Nucleus accumbens (tissue), 56 donors: ENCODE data around the gene CKMT2.

Experiments used
- DNase-seq, 56 donors: peaks; one replicate each; lab custom pipeline; 2025; lab: John Stamatoyannopoulos, UW

CKMT2 gene

DNA sequence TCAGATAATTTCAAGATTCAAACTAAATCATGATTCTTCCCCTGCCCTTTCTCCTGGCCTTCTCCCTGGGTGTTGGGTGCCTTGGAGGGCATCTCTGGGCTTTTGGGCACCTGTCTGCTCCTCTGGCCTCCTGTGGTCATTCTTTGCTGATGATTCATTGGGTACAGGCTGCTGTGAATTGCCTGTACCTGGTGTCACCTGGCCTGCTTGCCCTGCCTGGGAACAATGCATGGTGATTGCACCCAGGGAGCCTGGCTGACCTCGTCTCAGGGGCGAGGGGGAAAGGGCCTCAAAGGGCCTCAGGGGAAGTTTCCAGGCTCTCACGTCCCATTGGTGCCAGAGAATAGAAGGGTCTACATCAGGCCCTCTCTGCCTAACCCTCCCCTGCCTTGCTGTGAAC lies 20.1 kb upstream of the CKMT2 start:
- no peak for DNase-seq

DNA sequence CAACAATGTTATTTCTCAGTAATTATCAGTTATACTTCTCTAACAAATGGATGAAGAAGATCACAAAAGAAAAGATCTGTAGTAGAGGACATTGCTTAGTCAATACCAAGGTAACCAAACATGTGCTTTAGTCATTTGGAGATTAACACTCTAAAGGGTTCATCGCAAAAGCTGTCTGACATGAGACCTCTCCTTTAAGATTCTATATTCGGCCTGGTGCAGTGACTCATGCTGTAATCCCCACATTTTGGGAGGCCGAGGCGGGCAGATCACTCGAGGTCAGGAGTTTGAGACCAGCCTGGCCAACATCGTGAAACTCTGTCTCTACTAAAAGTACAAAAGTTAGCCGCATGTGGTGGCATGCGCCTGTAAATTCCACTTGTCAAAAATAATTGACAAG lies 18.3 kb upstream of the CKMT2 start:
- DNase-seq, result no peak

DNA sequence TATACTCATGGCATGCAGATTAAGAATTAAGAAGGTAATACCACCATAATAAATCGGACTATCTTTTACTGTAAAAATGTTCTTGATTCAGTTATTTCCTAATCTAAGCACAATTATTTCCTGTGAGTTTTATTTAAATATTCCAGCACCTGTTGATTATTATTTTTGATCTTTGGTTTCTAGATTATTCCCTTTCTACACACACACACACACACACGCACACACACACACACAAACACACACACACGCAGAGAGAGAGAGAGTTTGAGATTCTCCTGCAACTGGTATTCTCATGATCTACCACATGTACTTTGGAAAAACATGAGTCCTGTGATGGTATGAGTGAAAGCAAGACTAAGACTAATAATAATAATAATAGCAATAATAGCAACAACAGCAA lies 17.0 kb upstream of the CKMT2 start:
- DNase-seq, result no peak

- DNase-seq, result no peak
These were observed 13.7 kb upstream of the CKMT2 start for GRCh38 chr5:81219389-81219788.

GRCh38 chr5:81222285-81222684 lies 10.8 kb upstream of the CKMT2 start:
- DNase-seq, result no peak

DNA sequence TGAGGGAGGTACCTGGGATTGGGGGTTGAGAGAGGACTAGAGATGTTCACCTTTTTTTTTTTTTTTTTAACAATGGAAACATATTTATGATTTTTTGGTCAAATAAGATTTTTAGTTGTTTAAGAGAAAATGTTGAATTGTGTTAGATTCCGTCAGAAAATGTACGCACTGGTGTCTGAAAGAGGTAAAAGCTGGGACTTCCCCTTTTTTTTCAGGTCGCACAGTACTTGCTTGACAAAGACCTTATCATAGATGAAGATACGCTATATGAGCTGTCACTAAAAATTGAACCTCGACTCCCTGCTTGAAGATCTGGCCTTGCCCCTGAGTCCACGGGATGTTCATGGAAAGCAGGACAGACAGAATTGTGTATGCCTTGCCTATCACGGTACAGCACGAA lies 7.7 kb upstream of the CKMT2 start:
- no peak for DNase-seq

DNA sequence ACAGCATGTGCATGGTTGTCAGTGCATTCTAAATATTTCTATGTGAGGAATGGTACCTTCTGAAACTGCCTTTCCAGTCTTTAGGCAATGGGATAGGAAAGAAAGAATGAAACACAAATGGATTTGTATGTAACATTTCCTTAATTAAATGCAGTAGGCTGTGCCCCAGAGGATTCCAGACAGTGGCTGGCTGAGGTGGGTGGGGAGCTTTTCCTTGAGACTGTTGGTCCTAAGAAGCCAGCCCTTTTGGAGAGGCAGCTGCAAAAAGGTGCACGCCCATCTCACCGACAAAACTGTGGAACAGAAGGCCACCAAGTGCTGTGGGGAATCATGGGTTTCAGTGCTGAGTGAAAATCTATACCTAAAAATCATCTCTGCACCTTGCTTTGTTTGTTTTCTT lies 6.8 kb upstream of the CKMT2 start:
- no peak for DNase-seq

GRCh38 chr5:81226949-81227348 lies 6.2 kb upstream of the CKMT2 start:
- DNase-seq, result no peak

GRCh38 chr5:81228084-81228483 lies 5.0 kb upstream of the CKMT2 start:
- no peak for DNase-seq

GRCh38 chr5:81230416-81230815 lies 2.7 kb upstream of the CKMT2 start:
- DNase-seq, result no peak

DNA sequence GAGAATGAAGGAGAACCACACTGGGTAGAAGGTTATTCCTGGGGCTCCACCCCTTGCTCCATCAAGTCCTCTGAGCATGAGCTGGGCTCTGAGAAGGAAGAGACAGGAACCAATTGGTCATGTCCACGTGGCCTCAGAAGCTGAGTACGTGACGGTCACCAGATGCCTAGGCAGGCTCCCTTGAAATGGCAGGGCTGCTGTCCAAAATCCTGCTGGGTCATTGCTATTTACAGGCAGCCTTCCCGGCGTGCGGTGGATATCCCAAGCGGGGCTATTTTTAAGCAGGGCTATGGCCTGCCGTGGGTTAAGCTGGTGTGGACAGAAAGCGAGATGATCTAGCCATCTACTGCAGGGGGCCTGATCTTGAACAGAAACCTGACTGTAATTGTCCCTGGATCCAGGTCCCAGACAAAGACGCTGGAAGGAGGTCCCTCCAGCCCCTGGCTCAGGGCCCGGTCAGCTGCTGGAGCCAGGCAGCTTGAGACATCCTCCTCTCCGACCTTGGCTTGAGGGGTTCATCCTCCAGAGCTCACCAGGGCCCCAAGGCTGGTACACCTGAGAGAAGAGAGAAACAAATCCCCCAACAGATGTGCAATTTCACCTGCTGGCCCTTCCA lies 550 bp upstream of the CKMT2 start:
- peak in 5 of 56 donors; percentile 23 to 64 (median 25) for DNase-seq

GRCh38 chr5:81234299-81234698 lies 1.2 kb downstream of the CKMT2 start:
- no peak for DNase-seq

DNA sequence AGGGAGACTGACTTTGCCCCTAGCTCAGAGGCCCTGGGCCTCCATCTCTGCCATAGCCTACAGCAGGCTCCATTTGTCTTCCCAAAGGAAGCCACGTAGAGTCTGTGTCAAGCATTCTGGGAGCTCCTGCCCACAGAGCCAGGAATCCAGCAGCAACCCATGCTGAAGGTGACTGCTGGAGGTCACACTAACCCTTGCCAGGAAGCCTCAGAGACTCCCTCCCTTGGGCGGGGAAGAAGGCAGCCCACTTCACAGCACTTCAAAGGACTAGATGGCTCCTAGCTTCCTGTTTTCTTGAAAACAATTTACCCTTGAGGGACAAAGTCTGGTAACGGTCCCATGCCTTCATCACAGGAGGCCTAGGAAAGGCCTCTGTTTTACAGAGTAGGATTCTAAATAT lies 1.7 kb downstream of the CKMT2 start:
- no peak for DNase-seq

DNA sequence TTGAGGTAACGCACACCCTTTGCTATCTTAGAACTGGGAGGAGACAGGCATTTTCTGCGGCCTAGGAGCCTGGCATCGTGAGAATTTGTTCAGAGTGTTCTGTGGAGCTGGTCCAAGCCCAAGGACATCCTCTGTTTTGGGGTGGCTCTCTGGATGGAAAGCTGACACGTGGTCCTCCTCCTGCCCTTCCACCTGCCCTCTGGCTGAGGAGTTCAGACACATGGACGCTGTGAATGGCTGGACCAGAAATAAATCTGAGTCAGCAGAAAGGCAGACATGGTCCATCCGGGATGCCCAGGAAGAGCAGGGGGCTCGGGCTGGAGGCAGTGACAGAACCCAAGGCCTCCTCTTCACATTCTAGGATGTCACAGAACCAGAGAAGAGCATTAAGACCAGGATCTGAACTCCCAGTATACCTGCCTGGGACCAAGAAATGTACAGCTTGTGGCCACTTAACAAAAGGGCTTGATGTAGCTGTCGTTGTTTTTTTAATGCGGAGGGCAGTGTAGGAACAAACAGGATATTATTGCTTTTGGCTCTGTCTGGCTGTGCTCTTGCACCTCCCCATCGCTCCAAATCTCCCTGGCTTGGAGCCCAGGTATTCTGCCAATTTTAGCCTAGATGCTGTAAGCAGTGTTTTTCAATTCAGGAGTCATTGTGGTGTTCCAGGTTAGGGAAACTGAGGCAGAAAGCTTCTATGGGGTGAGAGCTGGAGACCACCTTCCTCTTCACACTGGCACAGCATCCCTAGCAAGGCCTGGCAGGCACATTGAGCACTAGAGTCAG lies 2.4 kb downstream of the CKMT2 start:
- DNase-seq, result peak in 2 of 56 donors; percentile 10 to 26

GRCh38 chr5:81238460-81238859 lies 5.3 kb downstream of the CKMT2 start:
- DNase-seq, result no peak

DNA sequence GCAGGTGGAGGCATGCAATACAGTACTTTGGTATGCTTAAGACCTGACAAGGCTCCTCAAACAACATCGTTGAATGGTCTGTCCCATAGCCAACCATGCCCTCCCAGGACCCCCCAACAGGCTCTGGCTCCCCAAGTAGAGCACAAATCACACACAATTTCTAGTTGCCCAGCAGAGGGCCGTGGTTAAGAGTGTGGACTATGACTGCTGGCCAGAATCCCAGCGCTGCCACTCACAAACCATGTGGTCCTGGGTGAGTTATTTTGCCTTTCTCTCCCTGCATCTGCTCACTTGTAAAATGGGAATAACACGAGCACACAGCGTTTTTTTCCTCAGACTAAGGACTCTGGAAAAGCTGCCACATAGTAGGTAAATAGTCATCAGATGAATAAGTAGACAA lies 6.5 kb downstream of the CKMT2 start:
- peak in 15 of 56 donors; percentile 5 to 62 (median 27) for DNase-seq

DNA sequence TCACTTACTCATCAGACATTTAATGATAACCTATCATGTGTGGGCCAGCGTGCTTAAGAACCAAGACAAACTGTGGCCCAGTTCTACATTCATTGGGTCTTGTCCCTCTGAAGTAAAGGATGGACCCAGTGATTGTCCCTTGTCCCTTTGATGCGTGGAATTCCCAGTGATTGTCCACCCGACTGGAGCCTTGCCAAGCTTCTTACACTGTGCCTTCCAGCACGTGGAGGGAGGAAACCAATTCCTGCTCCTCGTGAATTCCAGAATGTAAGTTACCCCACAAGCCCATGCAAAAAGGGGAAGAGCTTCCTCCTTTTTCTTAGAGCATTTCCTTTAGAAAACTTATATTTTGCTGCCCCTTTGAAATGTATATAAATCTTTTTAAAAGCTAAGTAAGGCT lies 7.9 kb downstream of the CKMT2 start:
- peak in 1 of 56 donors; percentile 6 for DNase-seq

GRCh38 chr5:81241961-81242648 lies 9.0 kb downstream of the CKMT2 start:
- no peak for DNase-seq

GRCh38 chr5:81242906-81243436 lies 9.8 kb downstream of the CKMT2 start:
- no peak for DNase-seq

- no peak for DNase-seq
These were observed 11.3 kb downstream of the CKMT2 start for GRCh38 chr5:81244451-81244850.

DNA sequence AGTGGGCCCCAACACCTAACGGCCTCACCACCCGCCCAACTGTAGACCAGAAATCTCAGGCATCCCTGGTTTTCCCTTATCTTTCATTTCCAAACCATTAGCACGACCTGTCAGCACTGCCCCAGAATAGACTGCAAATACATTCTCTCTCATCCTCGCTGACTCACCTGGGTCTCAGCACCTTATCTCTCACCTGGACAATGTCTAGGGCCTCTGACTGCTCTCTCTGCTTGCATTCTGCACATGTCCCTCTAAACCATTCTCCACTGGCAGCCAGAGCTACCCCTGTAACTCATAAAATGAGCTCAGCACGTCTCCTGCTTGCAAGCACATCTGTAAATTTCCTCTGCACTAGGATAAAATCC lies 12.7 kb downstream of the CKMT2 start:
- no peak for DNase-seq

DNA sequence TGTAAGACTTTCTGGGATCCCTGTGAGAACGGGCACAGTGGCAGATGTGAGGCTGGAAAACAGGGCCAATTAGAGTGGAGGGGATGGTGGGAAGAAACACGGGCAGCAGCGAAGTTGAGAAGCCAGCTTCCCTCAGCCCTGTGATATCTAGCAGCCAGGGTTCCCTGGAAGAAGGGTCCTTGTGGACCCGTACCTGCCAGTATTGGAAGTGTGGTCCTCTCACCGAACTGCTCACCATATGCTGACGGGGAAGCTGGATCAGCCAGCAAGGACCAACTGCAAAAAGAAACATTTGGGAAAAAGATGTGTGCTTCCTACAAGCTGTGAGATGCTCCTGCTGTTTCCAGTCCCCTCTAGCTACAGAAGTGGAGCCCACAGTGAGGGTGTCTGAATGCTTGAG lies 13.6 kb downstream of the CKMT2 start:
- no peak for DNase-seq
